Embryonic facial prominence (tissue), 1 donor: ENCODE data around the gene GJD3.
"Not testable (repeated sequence)": the region's sequence is repeated elsewhere in the genome, so short reads cannot be mapped to it uniquely, and the experiment has no call there.

Experiments used
- DNase-seq: peaks from one replicate; pipeline ENCODE4 v3.0.0-alpha.2; 2016; ENCODE audit errors: extremely low spot score

The GJD3 gene

GRCh38 chr17:40364121-40364861 is at the start of gene GJD3:
TSS of gene GJD3 (minus strand) at chr17:40364737. CDS start at chr17:40363815, 922 bp downstream.
- no peak for DNase-seq

- not testable (repeated sequence) for DNase-seq
These were observed 49.8 kb upstream of the GJD3 start for GRCh38 chr17:40414312-40414711.

GRCh38 chr17:40412880-40413279 is 48.3 kb upstream of the GJD3 start:
- no peak for DNase-seq

- DNase-seq = no peak
These were observed 47.3 kb upstream of the GJD3 start for GRCh38 chr17:40411821-40412220.

GRCh38 chr17:40410082-40410481 is 45.5 kb upstream of the GJD3 start:
- DNase-seq = no peak

- DNase-seq = not testable (repeated sequence)
These were observed 45.0 kb upstream of the GJD3 start for GRCh38 chr17:40409540-40409939.

GRCh38 chr17:40407460-40407859 is 42.9 kb upstream of the GJD3 start:
- DNase-seq = no peak

- no peak for DNase-seq
These were observed 39.5 kb upstream of the GJD3 start for GRCh38 chr17:40404003-40404402.

GRCh38 chr17:40402668-40403067 is 38.1 kb upstream of the GJD3 start:
- no peak for DNase-seq

- DNase-seq = peak; percentile 24
These were observed 34.6 kb upstream of the GJD3 start for GRCh38 chr17:40399185-40399584.

- not testable (repeated sequence) for DNase-seq
These were observed 22.0 kb upstream of the GJD3 start for GRCh38 chr17:40386555-40386954.

- DNase-seq = no peak
These were observed 17.7 kb upstream of the GJD3 start for GRCh38 chr17:40382251-40382650.

GRCh38 chr17:40378966-40379365 is 14.4 kb upstream of the GJD3 start:
- no peak for DNase-seq

- no peak for DNase-seq
These were observed 13.3 kb upstream of the GJD3 start for GRCh38 chr17:40377832-40378231.

GRCh38 chr17:40376541-40376940 is 12.0 kb upstream of the GJD3 start:
- not testable (repeated sequence) for DNase-seq

GRCh38 chr17:40375786-40376185 is 11.2 kb upstream of the GJD3 start:
- DNase-seq = not testable (repeated sequence)

- DNase-seq = no peak
These were observed 10.4 kb upstream of the GJD3 start for GRCh38 chr17:40374821-40375498.

GRCh38 chr17:40373999-40374398 is 9.5 kb upstream of the GJD3 start:
- no peak for DNase-seq

- DNase-seq = no peak
These were observed 8.8 kb upstream of the GJD3 start for GRCh38 chr17:40373324-40373723.

- DNase-seq = not testable (repeated sequence)
These were observed 8.1 kb upstream of the GJD3 start for GRCh38 chr17:40372644-40373043.

- no peak for DNase-seq
These were observed 7.5 kb upstream of the GJD3 start for GRCh38 chr17:40372031-40372430.

- no peak for DNase-seq
These were observed 6.9 kb upstream of the GJD3 start for GRCh38 chr17:40371261-40371929.

GRCh38 chr17:40369923-40370322 is 5.4 kb upstream of the GJD3 start:
- DNase-seq = no peak
